Activated CD4-positive, CD25-positive, alpha-beta regulatory T cell treated with anti-CD3 and anti-CD28 coated beads, Interleukin-2, amount 50 U/mL, for 16 hours (primary cell): ENCODE measurements around the gene CSNK1A1.
"Not testable (repeated sequence)": the region's sequence is repeated elsewhere in the genome, so short reads cannot be mapped to it uniquely, and the experiment has no call there.

ENCODE experiments used
- DNase-seq: peaks from one replicate; pipeline ENCODE4 v3.0.0-alpha.2; 2020; ENCODE audit warnings: low read depth, low spot score

The CSNK1A1 gene

DNA sequence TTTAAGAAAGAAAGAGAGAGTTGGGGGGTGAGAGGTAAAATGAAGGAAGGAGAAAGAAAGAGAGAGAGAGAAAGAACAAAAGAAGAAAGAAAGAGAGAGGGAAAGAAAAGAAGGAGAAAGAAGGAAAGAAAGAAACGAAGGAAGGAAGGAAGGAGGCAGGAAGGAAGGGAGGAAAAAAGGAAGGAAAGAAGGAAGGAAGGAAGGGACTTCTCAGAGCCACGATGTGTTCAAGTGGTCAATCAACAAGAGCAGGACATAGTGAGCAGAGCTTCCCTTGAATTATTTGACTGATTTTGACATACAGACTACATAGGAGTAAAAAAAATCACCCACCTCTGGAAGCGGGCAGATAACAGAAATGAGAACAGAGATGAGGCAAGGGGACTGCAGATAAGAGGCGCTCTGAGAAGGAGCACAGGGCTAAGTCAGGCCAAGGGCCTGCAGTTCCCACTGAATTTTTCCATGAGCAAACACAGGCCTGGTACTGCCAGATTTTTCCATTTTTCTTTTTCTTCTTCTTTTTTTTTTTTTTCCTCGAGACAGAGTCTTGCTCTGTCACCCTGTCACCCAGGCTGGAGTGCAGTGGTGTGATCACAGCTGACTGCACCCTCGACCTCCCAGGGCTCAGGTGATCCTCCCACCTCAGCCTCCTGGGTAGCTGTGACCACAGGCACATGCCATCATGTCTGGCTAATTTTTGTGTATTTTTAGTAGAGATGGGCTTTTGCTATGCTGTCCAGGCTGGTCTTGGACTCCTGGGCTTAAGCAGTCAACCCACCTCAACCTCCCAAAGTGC is 94.4 kb downstream of the CSNK1A1 start:
- DNase-seq = no peak

DNA sequence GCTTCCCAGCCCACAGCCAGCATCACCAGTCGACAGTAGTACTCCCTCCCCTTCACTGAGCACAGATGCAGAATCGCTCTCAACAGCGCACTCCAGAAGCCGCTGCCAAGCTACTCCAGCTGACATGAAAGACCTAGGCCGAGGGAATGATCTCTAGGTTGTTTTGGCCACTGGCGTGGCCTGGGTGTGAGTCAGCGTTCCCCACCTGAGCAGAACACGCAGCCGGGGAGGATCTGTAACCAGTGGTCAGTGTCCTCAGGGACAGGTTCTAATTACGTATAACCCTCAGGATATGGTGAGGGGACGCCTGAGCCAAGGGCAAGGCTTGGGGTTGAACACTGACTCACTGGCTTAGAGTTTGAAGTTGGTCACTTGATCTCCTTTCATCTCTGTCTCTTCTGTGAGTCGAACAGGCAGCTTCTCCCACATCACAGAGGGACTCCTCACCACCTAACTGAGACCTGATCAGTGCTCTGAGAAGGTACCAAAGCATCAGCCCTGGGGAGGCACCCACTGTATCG is 95.3 kb downstream of the CSNK1A1 start:
- DNase-seq = no peak

DNA sequence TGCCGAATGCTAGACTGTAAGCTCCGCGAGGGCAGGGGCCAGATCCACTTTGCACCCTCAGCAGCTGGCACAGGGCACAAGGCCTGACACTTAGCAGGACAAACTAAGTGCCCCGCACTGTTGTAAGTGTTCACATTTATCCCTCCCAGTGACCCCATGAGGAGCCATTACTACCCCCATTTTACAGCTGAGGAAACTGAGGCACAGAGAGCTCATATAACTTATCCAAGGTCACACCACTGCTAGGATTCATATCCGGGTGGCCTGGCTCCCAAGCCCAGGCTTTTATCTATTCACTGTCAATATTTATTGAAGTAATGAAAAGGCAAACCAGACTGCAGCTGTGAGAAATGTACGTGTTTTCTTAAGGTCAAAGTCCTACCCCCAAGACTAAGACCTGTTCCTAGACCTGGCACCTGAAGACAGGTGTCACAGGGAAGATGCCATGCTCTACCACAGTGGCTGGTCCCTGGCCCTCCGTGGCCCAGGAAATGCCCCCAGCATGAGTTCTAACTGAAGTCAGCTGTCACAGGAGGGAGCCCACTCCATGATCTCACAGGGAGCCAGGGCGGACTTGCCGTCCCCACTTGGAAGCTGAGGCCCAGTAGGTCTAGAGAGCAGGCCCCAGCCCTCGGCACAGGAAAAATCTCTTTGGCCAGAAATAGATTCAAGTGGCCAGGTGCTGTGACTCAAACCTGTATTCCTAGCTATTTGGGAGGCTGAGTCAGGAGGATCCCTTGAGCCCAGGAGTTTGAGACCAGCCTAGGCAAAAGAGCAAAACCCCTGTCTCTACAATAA is 97.4 kb downstream of the CSNK1A1 start:
- DNase-seq = no peak

DNA sequence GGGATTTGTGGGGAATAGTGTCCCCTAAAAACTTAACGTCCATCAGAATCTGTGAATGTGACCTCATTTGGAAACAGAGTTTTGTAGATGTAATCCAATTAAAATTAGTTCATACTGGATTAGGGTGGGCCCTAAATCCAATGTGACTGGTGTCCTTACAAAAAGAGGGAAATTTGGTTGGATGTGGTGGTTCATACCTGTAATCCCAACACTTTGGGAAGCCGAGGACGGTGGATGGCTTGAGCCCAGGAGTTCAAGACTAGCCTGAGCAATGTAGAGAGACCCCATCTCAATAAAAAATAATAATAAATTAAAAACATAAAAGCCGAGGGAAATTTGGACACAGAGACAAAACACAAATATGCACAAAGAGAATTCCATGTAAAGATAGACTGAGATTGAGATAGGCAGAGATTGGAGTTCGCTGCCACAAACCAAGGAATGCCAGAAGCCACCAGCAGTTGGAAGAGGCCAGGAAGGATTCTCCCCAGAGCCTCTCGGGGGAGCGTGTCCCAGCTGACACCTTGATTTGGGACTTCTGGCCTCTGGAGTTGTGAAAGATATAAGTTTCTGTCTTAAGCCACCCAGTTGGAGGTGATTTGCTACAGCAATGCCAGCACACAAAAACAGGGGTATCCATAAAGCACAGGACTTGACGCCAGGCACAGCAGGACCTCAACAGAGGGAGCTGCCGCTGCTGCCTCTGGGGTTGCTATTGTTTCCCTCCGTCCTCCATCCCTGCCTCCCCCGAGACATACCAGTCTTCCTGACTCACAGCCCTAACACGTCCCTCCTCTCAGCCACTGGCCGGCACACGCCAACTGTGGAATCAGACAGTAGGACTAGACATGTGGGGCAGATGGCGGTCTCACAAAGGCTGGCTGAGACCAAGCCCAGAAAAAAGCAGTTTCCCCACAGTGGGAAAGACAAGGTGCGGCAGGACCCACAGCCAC is 98.3 kb downstream of the CSNK1A1 start:
- no peak for DNase-seq

DNA sequence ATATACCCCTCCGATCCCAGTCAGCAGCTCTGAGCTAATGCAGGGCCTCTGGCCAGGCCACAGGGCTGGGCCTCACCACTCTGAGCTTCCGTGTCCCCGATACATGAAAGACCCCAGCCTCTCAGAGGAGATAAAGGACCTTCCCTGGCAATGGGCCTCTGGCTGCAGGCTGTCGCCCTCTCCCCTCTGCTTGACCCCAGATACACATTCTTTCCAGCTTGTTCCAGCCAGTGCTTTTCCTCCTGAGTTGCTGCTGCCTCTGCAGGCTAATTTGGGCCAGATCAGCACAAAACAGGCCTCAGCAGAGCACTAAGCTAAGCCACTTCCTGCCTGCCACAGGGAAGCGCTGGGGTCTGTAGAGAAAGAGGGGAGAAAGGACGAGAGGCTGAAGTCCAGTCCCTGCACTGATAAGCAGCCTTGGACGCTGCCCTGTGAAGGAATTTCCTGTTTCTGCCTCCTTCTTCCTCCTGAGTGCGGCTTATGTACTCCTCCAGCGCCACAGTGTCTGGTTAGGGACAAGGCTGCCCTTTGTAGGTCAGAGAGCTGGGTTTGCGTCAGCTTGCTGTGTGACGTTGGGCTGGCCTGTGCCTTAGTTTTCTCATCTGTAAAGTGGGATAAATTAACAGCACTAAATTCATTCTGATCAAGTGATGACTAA is 99.1 kb downstream of the CSNK1A1 start:
- no peak for DNase-seq

DNA sequence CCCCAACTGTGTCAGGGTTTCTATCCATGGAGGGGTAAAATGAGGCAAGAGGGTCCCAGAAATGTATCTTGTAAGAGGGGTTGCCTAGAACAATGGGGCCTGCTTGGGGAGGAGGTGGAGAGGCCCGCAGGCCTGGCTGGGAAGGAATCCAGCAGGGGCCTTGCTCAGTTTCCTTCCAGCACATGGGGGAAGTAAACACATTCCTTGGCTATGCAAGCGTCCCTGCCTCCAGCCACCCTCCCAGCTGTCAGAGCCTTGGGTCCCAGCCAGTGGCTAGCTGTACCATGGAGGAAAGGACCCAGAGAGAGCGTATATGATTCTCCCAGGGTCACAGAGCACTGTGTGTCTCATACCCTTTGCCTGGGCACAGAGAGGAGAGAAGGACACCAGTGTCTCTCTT is 101.0 kb downstream of the CSNK1A1 start:
- DNase-seq = no peak

DNA sequence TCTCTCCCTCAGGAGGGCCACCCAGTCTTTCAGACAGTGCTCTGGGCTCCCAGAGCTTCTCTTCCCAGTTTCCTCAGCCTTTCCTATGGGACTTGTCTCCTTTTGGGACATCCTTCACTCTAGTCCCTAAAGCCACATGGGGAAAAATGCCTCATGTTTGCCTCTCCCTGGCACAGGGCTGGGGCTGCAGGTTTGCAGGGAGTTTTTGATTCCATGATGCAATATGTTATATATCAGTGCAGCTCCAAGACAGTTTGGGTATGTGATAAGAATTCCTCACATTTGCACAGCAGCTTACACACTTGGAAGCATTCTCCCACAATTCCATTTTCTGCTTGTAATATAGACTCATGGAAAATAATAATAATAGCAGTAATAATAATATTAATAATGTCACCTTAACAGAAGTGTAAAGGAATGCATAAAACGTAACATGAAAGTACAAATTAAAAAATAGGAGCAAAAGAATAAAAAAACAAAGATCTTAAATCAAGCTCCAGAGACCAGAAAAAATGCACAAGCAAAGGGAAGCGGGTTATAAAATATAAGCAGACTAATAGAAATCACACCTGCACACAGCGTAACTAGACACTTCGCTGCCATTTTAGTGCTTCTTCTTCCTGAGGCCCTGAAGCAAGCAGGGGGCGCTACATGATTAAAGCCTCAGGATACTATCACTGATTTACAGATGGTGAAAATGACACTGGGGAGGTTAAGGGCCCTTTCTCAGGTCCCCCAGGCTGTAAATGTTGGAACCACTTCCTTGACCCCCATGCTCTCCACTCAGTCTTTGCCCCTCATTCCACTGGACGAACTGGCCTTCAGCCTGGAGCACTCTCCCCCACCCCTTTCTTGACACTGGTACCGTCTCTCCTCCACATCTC is 102.2 kb downstream of the CSNK1A1 start:
- no peak for DNase-seq

DNA sequence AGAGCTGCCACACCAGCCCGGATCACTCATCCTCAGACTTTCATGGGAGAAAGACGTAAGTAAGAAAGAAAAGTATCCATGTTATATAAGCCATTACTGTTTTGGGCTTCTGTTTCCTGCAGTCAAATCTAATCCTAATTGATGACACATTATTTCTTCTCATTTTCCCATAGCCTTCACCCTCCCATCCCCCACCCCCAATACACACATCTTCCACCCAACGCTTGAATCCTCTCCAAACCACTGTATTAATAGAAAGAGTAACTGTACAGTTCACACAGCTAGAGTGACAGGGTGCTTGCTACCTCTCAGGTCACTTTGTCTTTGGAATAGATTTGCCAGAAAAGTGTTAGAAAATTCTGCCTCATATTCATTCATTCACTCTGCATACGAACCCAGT is 102.8 kb downstream of the CSNK1A1 start:
- DNase-seq = no peak

DNA sequence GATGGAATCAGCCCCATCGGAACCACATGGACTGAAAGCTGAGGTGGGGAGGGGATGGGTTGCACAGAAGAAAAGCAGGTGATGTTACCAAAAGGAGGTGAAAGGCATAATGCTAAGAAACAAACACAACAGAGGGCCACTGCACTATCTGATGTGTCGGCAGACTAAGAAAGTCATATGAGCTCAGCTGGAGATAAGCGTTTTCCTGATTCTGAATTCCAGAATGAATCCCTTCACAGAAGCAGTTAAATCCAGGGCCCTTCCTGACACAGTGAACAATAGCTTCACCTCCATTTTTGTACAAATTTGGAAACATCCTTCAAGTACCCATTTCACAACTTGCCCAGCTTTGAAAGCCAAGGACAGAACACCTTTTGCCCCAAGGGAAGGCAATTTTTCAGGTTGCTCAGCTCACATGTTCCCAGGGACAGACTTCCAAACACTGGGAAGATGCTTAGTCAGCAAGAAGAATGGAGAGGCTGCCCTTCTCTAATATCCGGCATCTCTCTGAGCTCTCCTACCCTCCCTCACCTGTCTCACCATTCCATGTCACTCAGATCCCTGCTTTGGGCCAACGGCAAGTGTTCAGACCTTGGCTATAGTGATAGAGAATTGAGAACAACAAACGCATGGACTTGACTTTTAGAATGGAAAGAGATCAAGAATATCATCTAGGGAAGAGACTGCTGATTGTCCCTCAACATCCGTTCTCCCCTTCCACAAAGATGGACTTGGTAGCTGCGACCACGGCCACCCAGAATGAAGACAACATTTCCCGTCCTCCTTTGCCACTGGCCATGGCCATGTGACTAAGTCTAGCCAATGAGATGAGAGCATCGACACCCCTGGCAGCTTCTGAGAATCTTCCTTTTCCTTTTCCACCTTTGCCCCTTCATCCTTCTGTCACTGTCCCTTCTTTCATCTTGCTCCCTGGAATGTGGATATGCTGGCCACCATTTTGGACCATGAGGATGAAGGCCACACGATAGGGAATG is 103.6 kb downstream of the CSNK1A1 start:
- no peak for DNase-seq

DNA sequence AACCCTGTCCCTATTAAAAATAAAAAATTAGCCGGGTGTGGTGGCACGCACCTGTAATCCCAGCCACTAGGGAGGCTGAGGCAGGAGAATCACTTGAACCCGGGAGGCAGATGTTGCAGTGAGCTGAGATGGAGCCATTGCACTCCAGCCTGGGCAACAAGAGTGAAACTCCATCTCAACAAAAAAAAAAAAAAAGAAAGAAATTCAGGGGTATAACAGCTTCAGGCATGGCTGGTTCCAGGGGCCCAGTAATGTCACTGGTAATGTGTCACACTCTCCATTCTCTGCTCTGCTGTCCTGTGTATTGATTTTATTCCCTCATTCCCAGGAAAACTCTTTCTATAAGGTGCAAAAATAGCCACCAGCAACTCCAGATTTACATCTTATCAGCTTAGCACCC is 104.4 kb downstream of the CSNK1A1 start:
- DNase-seq = not testable (repeated sequence)

DNA sequence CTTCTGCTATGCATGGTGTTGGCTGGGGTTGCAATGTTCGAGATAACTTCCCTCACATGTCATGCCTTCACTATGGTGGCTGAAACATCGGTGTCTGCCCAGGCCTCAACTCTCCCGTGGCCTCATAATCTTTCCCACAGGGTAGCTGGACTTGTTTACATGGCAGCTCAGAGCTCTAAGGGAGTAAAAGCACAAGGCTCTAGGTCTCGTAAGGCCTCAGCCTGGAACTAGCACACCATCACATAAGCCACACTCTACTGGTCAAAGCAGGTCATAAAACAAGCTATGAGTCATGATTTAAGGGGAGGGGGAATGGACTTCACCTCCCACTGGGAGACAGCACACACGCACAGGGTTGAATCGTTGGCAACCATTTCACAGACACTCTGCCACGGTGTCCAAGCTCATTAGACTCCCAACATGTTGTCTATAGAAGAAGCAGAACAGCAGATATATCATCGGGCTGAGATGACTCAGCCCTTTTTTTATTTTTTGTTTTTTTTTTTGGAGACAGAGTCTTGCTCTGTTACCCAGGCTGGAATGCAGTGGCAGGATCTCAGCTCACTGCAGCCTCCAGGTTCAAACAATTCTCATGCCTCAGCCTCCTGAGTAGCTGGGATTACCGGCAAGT is 105.4 kb downstream of the CSNK1A1 start:
- no peak for DNase-seq

DNA sequence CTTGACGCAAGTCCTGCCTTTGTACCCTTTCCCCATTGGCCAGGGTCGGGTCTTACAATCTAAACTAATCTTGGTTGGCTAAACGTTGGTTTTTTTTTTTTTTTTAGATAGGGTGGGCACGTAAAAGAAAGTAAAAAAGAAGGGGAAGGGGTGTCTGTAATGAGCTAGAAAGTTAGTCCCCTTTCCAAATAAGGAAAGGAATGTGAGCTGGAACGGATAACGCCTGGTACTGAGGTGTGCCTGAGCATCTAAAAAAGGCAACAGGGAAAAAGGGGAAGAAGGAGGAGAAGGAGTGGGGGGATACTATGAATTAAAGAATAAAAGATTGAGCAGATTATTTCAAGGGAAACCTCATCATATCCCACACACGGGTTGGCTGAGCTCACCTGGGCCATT is 105.9 kb downstream of the CSNK1A1 start:
- no peak for DNase-seq

DNA sequence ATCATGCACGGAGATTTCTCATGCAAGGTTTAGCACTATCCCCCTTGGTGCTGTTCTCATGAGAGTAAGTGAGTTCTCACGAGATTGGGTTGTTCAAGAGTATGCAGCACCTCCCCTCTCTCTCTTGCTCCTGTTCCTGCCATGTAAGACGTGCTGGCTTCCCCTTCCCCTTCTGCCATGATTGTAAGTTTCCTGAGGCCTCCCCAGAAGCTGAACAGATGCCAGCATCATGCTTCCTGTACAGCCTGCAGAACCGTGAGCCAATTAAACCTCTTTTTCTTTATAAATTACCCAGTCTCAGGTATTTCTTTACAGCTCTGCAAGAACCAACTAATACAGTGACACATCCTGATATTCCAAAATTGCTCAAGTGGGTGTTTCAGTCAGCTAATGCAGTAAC is 106.8 kb downstream of the CSNK1A1 start:
- DNase-seq = not testable (repeated sequence)

DNA sequence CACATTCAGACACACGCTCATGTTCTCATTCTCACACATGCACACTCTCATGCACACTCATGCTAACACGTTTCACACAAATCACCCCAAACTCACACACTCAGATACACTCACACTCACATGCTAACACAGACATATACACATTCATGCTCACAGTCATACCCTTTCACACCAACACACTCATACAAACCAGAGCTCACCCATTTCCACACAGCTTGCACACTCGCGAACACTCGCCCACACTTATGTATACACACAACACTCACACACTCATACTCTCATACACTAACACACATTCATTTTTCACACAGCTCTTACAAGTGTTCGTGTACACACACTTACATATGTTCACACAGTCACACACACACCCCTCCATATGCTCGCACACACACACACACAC is 108.0 kb downstream of the CSNK1A1 start:
- no peak for DNase-seq

DNA sequence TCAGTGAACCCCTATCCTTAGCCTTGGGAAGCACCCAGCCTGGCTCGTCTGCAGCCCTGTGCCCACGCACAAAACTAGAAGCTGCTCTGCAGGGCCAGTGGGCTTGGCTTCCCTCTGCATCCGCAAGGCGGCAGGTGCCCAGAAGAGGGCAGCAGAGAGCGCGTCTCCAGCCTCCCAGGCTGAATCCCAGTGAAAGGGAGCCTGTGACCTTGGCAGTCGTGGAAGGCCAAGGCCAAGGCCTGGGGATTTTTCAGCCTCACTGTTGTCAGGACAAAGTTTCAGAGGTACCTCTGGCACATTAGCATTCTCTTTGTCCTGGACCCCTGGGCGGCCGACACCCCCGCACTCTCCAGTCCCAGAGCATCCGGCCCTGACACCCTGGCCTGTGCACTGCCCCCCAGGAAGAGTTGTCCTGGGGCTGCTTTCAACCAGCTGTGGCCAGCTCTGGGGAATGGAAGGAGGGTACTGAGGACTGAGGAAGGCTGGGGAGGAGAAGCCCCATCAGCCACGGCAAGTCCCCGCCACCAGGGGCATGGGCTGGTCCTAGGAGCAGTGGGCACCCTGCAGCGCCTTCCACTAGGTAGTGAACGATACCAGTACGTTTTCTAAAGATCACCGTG is 108.6 kb downstream of the CSNK1A1 start:
- peak; percentile 40 for DNase-seq
